Middle frontal gyrus (tissue), 1 donor: ENCODE results near the gene GAA.

Experiments
- DNase-seq: peaks from one replicate; pipeline ENCODE4 v3.0.0-alpha.2; 2015; ENCODE audit warnings: low spot score; ENCODE audit errors: extremely low spot score

The GAA gene

DNA sequence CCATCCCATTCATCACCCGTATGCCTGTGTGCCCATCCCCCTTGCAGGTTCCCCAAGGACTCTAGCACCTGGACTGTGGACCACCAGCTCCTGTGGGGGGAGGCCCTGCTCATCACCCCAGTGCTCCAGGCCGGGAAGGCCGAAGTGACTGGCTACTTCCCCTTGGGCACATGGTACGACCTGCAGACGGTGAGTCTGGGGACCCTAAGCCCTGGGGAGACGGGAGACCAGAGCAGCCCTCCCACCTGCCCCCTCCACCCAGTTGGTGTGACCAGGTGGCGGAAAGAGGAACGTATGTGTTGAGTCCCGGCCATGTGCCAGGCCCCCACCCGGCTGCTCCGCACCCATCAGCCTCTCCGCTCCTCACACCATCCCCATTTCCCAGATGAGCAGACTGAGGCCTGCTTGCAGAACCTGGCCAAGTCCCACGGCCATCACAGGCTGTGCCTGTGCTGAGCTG lies 15.6 kb downstream of the GAA start:
- no peak for DNase-seq

DNA sequence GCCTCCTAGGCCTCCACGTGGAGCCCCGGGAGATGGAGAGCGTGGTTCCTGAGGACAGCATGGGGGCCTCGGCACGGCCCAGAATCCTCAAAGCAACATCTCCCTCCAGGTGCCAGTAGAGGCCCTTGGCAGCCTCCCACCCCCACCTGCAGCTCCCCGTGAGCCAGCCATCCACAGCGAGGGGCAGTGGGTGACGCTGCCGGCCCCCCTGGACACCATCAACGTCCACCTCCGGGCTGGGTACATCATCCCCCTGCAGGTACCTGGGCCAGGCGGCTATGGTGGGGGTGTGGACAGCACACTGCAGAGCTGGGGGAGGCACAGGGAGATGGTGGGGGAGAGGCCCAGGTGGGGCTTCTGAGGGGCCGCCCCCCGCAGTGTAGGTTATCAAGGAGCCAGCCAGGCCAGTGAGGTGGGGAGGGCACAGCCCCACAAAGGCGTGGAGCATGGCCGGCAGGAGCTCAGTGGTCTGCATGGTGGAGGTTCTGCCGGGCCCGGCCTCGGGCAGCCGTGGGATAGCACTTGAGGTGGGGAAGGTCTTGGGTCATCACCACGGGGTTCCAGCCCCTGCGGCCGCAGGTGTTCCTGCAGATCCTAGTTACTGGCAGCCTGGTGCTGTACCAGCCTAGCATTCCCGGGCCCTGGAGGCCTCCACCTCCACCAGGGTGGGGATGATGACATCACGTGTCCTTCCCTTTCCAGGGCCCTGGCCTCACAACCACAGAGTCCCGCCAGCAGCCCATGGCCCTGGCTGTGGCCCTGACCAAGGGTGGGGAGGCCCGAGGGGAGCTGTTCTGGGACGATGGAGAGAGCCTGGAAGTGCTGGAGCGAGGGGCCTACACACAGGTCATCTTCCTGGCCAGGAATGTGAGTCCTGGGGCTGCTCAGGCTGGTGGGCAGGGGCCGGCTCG lies 16.4 kb downstream of the GAA start:
- no peak for DNase-seq

GRCh38 chr17:80118601-80119270 lies 17.4 kb downstream of the GAA start:
- no peak for DNase-seq

- DNase-seq, result no peak
These were observed 17.9 kb downstream of the GAA start for GRCh38 chr17:80119271-80119791.

DNA sequence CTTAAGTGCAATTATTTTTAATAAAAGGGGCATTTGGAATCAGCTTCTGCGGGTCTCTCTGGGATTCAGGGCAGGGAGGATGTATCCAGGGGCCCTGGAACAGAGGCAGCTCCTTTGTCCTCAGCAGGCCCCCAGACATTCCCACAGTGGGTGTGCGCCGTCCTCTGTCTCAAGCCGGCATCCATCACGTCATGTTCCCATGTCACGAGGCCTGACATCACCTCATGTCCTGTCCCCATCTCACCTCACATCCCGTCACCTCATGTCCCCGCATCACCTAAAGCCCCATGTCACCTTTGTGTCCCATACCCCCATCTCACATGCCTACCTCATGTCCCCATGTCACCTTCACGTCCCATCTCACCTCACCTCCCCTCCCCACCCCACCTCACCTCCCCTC lies 18.5 kb downstream of the GAA start:
- DNase-seq, result no peak

DNA sequence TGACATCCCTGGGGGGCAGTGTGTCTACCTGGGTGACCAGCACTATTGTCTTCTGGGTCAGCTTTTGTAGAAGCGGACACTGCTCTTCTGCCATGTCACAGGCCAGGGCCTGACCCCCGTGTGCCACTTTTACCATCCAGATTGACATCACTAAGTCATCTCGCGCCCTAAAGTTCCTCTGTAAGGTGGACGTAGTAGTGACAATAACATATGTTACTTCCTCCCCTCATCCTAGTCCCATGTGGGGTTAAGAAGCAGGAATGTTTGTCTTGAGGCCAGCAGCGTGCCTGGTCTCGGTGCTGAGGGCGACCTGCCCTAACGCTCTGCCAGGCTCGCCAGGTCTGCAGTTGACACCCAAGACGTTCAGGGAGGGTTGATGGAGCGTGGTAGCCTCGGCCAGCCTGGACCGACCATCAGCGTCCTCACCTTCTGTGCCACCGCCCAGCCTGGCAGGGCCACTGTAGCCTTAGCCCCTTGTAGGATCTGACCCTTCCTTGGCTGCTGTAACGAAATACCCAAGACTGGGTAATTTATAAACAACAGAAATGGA lies 20.7 kb downstream of the GAA start:
- DNase-seq, result no peak

DNA sequence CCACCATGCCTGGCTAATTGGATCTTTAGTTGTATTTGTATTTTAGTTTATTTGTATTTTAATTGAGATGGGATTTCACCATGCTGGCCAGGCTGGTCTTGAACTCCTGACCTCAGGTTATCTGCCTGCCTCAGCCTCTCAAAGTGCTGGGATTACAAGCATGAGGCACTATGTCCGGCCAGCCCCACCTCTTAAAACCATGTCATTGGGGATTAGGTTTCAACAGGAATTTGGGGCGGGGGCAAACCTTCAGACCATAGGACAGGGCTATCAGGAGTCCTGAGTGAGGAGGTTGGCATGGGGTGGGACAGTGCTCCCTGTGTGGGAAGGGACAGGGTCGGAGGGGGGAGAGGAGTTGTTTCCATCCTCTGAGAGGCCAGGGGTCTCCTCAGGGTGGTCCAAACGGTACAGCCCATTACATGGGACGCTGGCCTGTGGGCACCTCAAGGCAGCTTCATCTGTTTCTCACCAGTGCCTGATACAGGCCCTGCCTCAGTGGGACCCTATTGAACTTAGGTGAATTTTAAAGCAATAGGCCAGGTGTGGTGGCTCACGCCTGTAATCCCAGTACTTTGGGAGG lies 21.6 kb downstream of the GAA start:
- no peak for DNase-seq

GRCh38 chr17:80123791-80124190 lies 22.4 kb downstream of the GAA start:
- no peak for DNase-seq

GRCh38 chr17:80124351-80124981 lies 23.1 kb downstream of the GAA start:
- no peak for DNase-seq

DNA sequence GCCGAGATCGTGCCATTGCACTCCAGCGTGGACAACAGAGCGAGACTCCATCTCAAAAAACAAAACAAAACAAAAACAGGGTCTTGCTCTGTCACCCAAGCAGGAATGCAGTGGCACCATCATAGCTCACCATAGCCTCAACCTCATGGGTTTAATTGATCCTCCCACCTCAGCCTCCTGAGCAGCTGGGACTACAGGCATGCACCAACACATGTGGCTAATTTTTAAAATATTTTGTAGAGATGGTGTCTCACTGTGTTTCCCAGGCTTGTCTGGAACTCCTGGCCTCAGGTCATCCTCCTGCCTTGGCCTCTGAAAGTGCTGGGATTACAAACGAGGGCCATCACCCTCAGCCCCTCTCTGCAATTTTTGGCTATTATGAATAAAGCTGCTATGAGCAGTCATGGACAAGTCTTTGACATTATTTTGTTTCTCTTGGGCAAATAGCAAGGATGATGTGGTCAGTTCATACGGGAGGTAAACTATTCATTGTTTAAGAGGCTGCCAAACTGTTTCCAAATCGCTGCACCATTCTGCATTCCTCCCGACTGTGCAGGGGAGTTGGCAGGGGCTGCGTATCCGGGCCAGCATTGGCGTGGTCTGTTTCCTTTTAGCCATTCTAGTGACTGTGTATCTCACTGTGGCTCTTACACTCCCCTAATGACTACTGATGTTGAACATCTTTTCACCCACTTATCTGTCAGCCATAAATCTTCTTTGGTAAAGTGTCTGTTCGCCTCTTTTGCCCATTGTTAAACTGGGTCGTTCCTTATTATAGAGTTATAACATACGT lies 24.5 kb downstream of the GAA start:
- DNase-seq, result no peak

DNA sequence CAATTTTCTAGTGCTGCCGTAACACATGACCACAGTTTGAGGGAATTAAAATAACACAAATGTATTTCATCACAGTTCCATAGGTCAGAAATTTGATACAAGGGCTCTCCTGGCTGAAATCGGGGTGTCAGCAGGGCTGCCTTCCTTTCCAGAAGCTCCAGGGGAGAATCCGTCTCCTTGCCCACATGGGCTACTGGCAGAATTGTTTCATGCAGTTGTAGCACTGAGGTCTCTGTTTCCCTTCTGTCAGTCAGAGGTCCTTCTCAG lies 25.0 kb downstream of the GAA start:
- DNase-seq, result no peak

GRCh38 chr17:80129006-80129565 lies 27.7 kb downstream of the GAA start:
- no peak for DNase-seq

DNA sequence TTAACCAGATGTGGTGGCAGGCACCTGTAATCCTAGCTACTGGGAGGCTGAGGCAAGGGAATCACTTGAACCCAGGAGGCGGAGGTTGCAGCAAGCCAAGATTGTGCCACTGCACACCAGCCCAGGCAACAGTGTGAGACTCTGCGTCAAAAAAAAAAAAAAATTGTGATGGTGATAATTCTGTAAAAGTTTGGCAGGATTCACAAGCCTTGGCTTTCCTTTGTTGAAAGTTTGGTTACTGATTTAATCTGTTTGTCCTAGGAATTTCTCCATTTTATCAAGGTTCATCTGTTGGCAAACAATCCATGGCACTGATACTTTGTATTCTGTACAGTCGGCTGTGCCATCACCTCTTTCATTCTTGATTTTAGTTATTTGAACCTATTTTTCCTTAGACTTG lies 29.6 kb downstream of the GAA start:
- no peak for DNase-seq

GRCh38 chr17:80132906-80133625 lies 31.7 kb downstream of the GAA start:
- no peak for DNase-seq

- no peak for DNase-seq
These were observed 32.2 kb downstream of the GAA start for GRCh38 chr17:80133626-80133970.

- no peak for DNase-seq
These were observed 35.8 kb downstream of the GAA start for GRCh38 chr17:80137131-80137530.

GRCh38 chr17:80138856-80139426 lies 37.6 kb downstream of the GAA start:
- DNase-seq, result no peak

GRCh38 chr17:80141463-80142165 lies 40.2 kb downstream of the GAA start:
- DNase-seq, result no peak

GRCh38 chr17:80142929-80143328 lies 41.5 kb downstream of the GAA start:
- no peak for DNase-seq
